Transverse colon (tissue), 4 donors: ENCODE data around the gene DMXL1. TPM values are rescaled to one million over a fixed set of nuclear protein-coding genes. Genes with fewer than 3 reads are reported as not detected.

Experiments used
- DNase-seq: peaks from one replicate; pipeline ENCODE4 v3.0.0-alpha.2; 2019
- H3K27ac ChIP-seq, 4 donors: fragments of 200-600 bp; sonication (generic); 2 replicates each; pipeline ENCODE4 v1.5.1; 2016 to 2018; ENCODE audit warnings: inconsistent platforms in 4 of 4
- H3K27me3 ChIP-seq: fragments of 200-600 bp; sonication (generic); 2 replicates; pipeline ENCODE4 v1.5.1; 2017; ENCODE audit warnings: inconsistent platforms
- H3K36me3 ChIP-seq, 4 donors: fragments of 200-600 bp; sonication (generic); 2 replicates each; pipeline ENCODE4 v1.5.1; 2017 to 2019; ENCODE audit warnings: inconsistent platforms in 4 of 4
- H3K4me1 ChIP-seq, 4 donors: fragments of 200-600 bp; sonication (generic); 2 replicates each; pipeline ENCODE4 v1.5.1; 2017 to 2020; ENCODE audit warnings: inconsistent platforms in 4 of 4
- H3K4me3 ChIP-seq, 4 donors: fragments of 200-600 bp; sonication (generic); 1 replicate in 1 of 4; 2 replicates in 3 of 4; pipeline versions ENCODE4 v1.5.1 to v1.6.1; 2017 to 2019; ENCODE audit warnings: inconsistent platforms in 4 of 4
- H3K9me3 ChIP-seq, 2 donors: fragments of 200-600 bp; sonication (generic); 2 replicates each; pipeline ENCODE4 v1.5.1; 2017 to 2019; ENCODE audit warnings: inconsistent platforms in 2 of 2
- EP300 ChIP-seq: sonication (generic); formaldehyde crosslinking; IDR thresholded peaks from one replicate; pipeline ENCODE4 v1.6.1; 2017; ENCODE audit warnings: antibody characterized with exemption, low read depth
- POLR2A ChIP-seq: fragments of 450-650 bp; IDR thresholded peaks from one replicate; pipeline ENCODE4 v1.6.1; 2016; ENCODE audit warnings: antibody characterized with exemption, mild to moderate bottlenecking, moderate library complexity
- POLR2AphosphoS5 ChIP-seq, 3 donors: sonication (generic); formaldehyde crosslinking; IDR thresholded peaks; one replicate each; pipeline ENCODE4 v1.6.1; 2016; ENCODE audit warnings: antibody characterized with exemption in 3 of 3
- WGBS, 2 donors: methylation state at CpG; one replicate each; pipeline ENCODE4 v1.1.5; 2018; ENCODE audit warnings: low coverage in 1 of 2; 5-methylcytosine and 5-hydroxymethylcytosine counted together
- in situ Hi-C, 4 donors: fragments of 200-750 bp; cut with MboI; loops; one replicate each; pipeline versions ENCODE4 v1.15.0 to v1.15.1; 2017; ENCODE audit warnings: low sequenced_read_pairs in 3 of 4, low pct_ligation_motif_present in 1 of 4, low pct_unique_long_range_greater_than_20kb in 1 of 4
- intact Hi-C: fragments of 100-400 bp; cut with DNase I; formaldehyde crosslinking; loops from one replicate; pipeline ENCODE4 v1.15.1; 2023; ENCODE audit warnings: low total_unique reads
- total RNA-seq, 4 donors: library from RNA; depleted of rRNA; stranded (reverse); fragments of >200 nt; gene quantifications; one replicate each; pipeline ENCODE4 v1.1.0, GENCODE V29; 2016
- TF ChIP-seq, protein P1 (sequence below), 5 experiments: fragments of 200-600 bp in 3 of 5; fragments of 450-650 bp in 2 of 5; sonication (generic) in 3 of 5; IDR thresholded peaks; 1 replicate in 2 of 5; 2 replicates in 3 of 5; pipeline ENCODE4 v1.5.1; 2016 to 2017; ENCODE audit warnings: antibody characterized with exemption in 5 of 5, inconsistent platforms in 3 of 5, mild to moderate bottlenecking in 2 of 5, moderate library complexity in 1 of 5

Gene DMXL1
- total RNA-seq, 4 donors from 2014 or later = 44.6 to 84.8 (median 58.2) TPM

DNA sequence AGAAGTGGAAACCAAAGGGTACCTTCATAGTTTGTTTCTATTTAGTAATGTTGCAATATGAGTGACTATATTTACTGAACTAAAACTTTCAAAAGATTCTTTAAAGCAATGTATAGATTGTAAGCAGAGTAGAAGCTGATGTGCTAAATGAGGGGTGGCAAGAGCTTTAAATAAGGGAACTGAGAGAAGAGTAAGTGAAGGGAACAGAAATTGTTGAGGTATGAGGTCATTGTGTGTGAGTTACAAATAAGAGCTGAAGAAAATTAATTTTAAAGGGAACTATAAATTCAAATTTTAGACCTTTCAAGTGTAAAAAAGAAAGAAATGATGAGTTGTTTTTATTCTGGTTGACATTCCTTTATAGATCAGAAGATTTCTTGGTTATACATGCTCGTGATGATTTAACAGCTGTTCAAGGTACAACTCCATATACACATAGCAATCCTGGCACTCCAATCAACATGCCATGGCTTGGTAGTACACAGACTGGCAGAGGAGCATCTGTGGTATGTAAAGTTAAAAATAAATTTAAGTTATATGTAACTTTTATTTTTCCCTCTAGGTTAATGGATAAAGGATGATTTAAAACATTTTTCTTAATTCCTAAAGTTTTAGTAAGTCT lies 149.8 kb downstream of the DMXL1 start:
- in situ Hi-C loops = no loop called here
- Histone ChIP-seq H3K36me3 (peaks cover 0 to 19% (median 0%) of the 10 kb centered on the region in 4 donors), H3K27ac (no peak overlapping the region), H3K4me1 (peaks cover 0 to 13% (median 11%) of the 10 kb centered on the region in 4 donors), H3K27me3 (no peaks in the 10 kb centered on the region), H3K9me3 (no peaks in the 10 kb centered on the region), H3K4me3 (no peak overlapping the region)
- intact Hi-C loops = loop anchor here (5.0 kb wide), 1 partner anchor 653 kb away; no protein-coding TSS in a partner anchor
- no peak for DNase-seq
- 47 to 57% methylated on average over 1 of the region's 1 CpG for WGBS, 2 donors
- TF ChIP-seq EP300 (no peak), POLR2A (no peak)
- TF ChIP-seq, protein P1, sequence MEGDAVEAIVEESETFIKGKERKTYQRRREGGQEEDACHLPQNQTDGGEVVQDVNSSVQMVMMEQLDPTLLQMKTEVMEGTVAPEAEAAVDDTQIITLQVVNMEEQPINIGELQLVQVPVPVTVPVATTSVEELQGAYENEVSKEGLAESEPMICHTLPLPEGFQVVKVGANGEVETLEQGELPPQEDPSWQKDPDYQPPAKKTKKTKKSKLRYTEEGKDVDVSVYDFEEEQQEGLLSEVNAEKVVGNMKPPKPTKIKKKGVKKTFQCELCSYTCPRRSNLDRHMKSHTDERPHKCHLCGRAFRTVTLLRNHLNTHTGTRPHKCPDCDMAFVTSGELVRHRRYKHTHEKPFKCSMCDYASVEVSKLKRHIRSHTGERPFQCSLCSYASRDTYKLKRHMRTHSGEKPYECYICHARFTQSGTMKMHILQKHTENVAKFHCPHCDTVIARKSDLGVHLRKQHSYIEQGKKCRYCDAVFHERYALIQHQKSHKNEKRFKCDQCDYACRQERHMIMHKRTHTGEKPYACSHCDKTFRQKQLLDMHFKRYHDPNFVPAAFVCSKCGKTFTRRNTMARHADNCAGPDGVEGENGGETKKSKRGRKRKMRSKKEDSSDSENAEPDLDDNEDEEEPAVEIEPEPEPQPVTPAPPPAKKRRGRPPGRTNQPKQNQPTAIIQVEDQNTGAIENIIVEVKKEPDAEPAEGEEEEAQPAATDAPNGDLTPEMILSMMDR (IDR thresholded peaks at IDR 0.05) = no peak

DNA sequence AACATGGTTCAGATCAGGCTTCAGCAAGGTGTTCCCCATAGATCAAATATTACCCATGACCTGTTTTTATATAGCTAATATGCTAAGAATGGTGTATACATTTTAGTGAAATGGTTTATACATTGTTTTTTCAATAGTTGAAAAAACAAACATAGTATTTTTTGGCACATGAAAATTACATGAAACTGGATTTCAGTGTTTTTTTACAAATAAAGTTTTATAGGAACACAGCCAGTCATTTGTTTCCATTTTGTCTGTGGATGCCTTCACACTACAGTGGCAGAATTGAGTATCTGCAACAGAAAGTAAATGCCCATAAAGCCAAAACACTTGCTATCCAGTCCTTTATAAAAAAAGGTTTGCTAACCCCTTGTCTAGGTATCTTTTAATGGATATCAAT lies 150.4 kb downstream of the DMXL1 start:
- no peak overlapping the region for H3K27ac ChIP-seq
- peaks cover 0 to 19% (median 0%) of the 10 kb centered on the region in 4 donors for H3K36me3 ChIP-seq
- intact Hi-C loops (loop anchor here (5.0 kb wide), 1 partner anchor 654 kb away; no protein-coding TSS in a partner anchor), in situ Hi-C loops (no loop called here)
- no peak overlapping the region for H3K4me3 ChIP-seq
- H3K9me3 ChIP-seq = no peaks in the 10 kb centered on the region
- TF ChIP-seq POLR2AphosphoS5 (IDR thresholded peaks at IDR 0.05) (no peak), POLR2A (no peak), EP300 (no peak)
- TF ChIP-seq, protein P1 (IDR thresholded peaks at IDR 0.05) = no peak
- no peak for DNase-seq
- no peaks in the 10 kb centered on the region for H3K27me3 ChIP-seq
- H3K4me1 ChIP-seq = peaks cover 0 to 13% (median 11%) of the 10 kb centered on the region in 4 donors

DNA sequence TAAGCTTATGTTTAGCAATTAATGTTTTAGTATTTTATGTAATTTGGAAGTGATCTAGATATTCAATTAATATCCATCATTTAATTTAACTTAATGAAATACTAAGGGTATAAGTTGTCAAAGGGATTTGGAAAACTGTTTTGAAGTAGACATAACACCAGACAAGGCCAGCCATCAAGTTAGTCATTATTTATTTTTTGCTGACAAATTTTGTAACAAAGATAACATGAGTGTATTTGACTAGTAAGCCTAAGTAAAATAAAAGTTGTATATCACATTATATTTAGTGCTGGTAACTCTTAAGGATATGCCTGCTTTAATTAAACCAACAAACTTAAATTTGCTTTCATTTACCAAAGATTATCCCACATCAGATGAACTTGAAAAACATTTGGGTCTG lies 159.1 kb downstream of the DMXL1 start:
- no peak for DNase-seq
- Histone ChIP-seq H3K27me3 (no peaks in the 10 kb centered on the region), H3K4me3 (no peak overlapping the region), H3K36me3 (peaks cover 0 to 24% (median 5%) of the 10 kb centered on the region in 4 donors), H3K4me1 (no peaks in the 10 kb centered on the region), H3K9me3 (no peaks in the 10 kb centered on the region), H3K27ac (no peak overlapping the region)
- in situ Hi-C loops = no loop called here
- TF ChIP-seq, protein P1 (IDR thresholded peaks at IDR 0.05) = no peak
- intact Hi-C loops = no loop called here

DNA sequence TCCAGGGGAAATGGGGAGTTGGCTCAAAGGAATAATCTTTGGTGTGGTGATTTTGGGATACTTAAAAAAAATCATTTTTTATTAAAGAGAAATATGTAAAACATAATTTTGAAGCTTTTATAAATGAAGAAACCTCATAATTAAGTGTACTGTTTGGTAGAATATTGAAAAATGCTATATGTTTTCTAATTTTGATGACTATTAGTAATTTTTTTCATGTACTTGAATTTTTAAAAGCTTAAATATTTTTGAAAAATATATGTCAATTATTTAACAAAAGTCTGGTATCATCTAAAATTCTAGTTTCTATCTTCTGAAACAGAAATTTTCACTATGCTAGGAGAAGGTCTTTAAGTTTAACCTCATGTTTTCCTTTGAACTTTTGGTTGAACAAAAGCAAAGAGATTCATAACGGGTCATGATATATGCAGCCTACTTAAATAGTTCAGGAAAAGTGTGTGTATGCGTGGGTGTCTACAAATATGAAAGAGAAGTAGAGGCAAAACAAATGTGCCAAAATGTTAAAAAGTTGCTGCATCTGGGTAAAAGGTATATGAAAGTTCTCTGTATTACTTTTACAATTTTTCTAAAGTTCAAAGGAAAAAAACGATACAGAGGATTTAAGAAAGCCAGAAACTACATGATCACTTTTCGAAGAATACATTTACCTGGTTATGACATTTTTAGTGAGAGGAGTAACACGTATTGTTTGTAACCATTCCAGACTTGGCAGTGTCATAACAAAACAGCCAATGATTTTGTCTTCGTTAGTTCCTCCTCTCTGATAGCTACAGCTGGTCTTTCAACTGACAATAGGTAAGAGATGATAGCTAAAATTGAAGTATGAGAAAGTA lies 167.6 kb downstream of the DMXL1 start:
- no peak for DNase-seq
- TF ChIP-seq, protein P1 (IDR thresholded peaks at IDR 0.05) = no peak
- TF ChIP-seq EP300 = no peak
- TF ChIP-seq POLR2A = no peak
- no peak for TF ChIP-seq POLR2AphosphoS5 (IDR thresholded peaks at IDR 0.05)
- intact Hi-C loops = no loop called here
- no peak overlapping the region for H3K4me3 ChIP-seq
- WGBS, 2 donors = 91 to 96% methylated on average over 5 to 6 of the region's 6 CpGs
- no peaks in the 10 kb centered on the region for H3K27me3 ChIP-seq
- H3K4me1 ChIP-seq = no peaks in the 10 kb centered on the region
- in situ Hi-C loops = no loop called here
- no peaks in the 10 kb centered on the region for H3K9me3 ChIP-seq
- no peak overlapping the region for H3K27ac ChIP-seq
- H3K36me3 ChIP-seq = peaks cover 0 to 15% (median 6%) of the 10 kb centered on the region in 4 donors
